ENCODE data around the gene ISYNA1.

Gene ISYNA1

DNA sequence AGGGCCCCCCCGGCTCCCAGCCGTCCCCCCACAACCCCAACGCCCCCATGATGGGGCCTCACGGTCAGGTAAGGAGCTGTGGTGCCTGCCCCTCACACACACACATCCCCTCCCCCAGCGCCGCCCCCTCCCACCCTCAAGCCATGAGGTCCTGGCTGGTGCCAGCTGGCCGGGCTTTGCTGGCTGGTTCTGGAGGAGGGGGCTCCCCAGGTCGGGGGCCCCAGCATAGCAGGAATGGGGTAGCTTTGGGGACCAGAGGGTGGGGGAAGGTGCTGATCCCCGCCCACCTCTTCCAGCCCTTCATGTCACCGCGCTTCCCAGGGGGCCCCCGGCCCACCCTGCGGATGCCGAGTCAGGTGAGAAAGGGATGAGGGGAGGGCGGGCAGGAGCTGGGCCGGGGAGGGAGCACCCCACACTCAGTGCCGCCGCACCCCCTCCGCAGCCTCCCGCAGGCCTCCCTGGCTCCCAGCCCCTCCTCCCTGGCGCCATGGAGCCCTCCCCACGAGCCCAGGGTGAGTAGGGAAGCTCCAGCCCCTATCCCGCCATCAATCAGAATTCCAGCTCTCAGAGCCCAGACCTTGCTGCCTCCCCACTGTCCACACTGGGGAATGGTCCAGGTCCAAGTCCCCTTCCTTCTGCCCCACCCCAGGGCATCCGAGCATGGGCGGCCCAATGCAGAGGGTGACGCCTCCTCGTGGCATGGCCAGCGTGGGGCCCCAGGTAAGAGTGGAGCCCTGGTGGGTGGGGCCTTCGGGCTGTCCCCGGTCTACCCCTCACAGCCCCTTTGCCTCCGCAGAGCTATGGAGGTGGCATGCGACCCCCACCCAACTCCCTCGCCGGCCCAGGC is 6.4 kb downstream of the ISYNA1 start:
- DNase-seq (ENCODE audit: low spot score) = no peak

DNA sequence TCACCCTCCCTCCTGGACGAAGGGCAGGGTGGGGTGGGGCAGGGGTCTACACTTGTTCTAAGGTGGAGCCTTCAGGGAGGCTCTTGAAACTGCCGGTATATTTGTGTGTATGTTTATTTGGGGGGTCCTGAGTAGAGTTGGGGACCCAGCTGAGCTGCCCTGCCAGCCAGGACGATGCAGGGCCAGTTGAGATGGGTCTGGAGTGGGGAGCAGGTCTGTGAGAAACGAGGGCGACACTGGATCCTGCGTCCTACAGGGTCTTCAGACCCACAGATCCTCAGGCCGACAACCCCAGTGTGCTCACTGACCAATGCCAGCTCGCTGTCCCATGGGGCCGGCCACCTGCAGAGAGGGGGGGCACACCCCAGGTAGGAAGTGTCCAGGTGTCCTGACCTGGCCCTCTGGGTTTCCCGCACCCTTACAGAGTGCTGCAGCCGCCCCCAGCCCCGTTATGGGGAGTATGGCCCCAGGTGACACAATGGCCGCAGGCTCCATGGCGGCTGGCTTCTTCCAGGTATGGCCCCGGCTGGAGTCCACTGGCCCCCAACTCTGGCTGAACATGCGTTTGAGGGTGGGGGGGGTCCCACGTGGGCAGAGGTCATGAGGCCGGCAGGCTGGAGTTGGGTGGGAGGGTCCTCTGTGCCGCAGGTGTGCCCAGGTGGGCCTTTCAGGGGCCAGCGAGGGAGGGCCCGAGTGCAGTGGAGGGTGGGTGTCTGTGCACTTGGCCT is 7.4 kb downstream of the ISYNA1 start:
- DNase-seq (ENCODE audit: low spot score) = no peak

DNA sequence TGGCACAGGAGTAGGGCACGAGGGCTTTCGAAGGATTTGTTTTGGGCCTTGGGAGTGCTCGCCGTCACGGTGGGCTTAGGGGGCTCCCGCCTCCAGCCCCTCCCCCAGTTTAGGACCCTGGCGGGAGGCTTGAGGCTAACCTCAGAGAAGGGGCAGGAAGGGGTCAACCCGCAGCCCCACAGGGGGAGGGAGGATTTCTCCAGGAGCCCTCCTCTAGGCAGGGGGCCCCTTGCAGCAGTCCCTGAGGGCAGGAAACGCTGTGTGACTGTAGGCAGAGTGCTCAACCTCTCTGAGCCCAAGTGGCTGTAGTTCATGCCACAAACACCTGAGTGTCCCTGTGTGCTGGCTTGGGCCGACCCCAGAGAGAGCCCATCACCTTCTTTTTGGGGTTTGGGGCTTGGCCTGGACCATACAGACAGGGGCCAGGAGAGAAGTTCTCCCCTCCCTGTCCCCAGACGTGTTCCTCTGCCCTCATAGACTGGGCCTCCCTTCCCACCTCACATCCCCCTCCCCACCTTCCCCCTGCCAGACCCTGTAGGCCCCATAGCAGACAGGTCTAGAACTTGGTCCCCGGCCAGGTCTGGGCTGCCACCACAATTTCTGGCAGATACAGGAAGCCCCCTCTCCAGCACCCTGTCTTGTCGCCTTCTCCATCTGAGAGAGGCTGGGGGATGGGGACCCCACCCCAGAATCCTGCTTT is 8.1 kb downstream of the ISYNA1 start:
- DNase-seq (ENCODE audit: low spot score) = no peak

DNA sequence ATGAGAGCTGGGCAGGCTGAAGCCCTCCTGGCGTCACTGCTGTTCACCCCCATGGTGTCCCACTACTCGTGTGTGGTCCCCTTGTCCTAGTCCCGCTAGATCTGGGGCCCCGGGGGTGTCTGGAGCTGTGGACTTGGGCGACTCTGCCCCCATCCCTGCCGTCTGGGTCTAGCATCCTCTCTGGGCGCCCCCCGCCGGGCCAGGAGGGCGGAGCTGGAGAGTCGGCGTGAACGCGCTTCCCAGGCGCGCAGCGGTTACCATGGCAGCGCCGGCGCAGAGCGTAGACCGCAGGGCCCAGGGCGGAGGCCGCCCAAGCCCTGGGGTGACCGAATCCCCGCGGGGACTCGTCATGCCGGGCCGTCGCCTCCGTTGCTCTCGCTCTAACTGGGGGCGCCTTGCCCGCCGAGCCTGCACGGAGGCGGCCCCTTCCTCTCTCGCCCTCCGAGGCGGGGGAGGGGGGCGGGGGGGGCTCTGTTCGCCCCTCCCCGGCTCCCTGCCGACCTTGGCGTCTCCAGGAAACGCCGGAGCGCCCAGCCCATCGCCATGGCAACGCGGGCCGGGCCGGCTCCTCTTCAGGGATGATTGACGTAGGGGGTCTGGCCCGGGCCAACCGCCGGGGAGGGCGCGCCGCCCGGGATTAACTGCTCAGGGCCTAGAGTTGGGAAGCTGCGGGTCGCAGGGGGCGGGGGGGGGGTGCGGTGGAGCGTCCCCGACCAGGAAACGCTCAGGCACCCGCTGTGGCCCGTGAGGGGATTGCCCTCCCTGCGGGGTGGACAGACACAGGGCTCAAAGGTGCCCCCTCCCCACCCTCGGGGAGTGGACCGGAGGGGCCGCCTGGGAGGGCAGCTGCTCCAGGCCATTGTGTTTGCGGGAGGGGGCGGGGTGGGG is 8.9 kb downstream of the ISYNA1 start:
- peak; percentile 79 for DNase-seq (ENCODE audit: low spot score)

DNA sequence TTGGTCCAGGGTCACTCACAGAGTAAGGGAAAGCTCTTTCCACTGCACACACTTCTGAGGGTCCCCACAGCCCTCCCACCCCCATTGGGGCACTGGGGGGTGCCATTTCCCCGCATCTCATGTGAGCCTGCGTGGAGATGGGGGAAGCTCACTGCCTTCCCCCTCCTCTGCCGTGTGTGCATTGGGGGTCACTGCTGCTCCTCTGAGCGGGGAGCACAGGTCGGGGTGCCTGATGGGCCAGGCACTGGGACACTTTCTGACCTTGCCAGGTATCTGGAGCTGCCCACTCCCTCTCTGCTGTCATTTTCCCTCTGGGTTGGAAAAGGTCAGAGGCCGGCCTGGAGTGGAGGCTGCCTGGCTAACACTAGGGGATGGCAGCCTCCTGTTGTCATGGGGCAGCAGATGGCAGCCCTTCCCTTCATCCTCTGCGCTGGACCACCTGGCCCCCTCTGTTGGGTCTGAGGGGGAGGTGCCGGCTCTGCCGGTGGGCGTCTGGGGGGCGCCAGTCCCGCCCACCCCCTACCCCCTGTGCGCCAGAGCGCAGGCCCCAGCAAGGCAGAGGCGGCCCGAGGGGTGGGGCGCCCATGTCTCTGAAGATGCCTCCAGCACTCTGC is 9.7 kb downstream of the ISYNA1 start:
- no peak for DNase-seq (ENCODE audit: low spot score)

DNA sequence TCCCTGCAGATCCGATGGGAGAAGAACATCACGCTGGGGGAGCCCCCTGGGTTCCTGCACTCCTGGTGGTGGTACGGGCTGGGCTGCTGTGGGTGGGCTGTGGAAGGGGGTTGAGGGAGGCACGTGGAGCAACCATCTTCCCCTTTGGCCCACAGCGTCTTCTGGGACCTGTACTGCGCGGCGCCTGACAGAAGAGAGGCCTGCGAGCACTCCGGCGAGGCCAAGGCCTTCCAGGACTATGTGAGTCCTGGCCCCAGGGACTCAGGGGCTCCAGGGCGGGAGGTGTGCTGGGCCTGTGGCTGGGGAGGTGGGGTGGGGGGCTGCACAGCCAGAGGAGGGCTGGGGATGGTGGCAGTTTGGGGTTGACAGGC is 10.2 kb downstream of the ISYNA1 start:
- DNase-seq (ENCODE audit: low spot score) = no peak

DNA sequence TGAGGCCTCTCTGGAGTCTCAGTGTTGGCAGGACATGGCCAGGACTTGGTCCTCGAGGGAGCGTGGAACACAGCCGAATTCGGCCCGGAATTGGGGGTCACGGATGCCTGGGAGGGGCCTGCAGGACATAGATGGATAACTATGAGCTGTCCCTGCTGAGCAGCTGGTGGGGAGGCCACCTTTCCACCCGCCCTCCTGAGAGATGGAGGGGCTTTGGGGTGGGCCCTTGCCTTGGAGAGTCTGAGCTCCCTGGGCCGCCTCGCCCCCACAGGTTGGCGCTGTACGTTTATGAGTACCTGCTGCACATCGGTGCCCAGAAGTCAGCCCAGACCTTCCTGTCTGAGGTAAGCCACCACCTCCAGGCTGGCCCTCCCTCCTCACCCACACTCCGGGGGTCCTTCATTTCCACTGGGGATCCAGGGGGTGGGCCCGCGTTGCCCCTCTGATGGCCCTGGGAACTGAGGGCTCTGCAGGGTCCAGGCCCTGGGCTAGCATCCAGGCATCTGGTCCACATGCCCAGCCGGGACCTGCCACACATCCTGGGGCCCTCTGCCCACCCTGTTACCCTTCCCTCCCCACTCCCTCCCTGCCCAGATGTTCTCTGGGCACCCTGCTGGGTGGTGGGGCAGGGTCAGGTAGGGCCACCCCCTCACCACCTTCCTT is 10.7 kb downstream of the ISYNA1 start:
- no peak for DNase-seq (ENCODE audit: low spot score)

DNA sequence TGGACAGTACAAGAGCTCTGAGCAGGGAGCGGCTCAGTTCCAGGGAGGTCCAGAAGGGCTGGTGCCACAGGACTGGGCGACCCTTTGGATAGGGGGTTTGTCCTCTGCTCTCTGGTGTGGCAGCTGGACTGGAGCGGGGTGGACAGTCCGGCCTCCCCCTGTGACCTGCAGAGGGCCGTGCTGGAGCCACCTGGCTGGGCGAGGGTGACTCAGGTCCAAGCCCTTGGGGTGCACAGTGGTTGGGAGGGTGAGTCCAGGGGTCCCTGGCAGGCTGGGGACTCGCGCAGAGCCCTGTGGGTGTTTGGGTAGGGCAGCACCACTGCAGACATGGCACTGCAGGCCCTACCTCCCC is 11.5 kb downstream of the ISYNA1 start:
- DNase-seq (ENCODE audit: low spot score) = no peak

DNA sequence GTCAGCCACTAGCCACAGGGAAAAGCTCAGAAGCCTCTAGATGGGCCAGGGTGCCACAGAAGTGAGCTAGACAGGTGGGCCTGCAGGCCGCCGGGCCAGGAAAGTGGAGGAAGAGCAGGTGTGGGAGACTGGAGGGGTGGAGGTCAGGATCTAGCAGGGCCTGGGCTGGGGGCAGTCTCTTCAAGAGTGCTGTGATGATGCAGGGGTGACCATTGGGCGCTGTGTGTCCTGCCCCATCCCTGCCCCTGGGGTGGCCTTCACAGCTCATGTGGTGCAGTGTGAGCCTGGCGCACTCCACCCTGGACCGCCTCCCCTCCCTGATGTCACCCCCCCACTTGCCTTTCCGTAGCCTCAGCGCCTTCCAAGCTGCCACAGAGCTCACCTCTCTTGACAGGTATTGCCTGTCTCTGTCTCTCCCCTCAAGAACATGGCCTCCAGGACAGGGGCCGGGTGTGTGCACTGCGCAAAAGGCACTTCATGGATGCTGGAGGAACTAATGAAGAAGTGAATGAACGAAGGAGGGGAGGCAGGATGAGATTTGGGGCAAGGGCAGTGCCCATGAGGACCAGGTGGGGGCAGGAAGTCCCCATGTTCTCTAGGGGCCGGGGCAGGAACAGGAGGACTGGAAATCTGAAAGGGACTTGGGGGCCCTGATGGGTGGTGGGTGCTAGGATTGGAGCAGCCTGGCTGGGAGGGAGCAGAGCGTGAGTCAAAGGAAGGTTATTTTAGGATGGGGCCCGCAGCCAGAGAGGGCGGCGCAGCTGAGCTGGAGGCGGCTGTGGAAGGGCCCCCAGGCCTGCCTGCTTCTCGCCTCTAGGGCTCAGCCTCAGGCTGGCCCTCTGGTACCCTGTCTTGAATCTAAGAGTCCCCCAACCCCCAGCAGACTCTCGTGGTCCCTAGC is 12.2 kb downstream of the ISYNA1 start:
- no peak for DNase-seq (ENCODE audit: low spot score)

DNA sequence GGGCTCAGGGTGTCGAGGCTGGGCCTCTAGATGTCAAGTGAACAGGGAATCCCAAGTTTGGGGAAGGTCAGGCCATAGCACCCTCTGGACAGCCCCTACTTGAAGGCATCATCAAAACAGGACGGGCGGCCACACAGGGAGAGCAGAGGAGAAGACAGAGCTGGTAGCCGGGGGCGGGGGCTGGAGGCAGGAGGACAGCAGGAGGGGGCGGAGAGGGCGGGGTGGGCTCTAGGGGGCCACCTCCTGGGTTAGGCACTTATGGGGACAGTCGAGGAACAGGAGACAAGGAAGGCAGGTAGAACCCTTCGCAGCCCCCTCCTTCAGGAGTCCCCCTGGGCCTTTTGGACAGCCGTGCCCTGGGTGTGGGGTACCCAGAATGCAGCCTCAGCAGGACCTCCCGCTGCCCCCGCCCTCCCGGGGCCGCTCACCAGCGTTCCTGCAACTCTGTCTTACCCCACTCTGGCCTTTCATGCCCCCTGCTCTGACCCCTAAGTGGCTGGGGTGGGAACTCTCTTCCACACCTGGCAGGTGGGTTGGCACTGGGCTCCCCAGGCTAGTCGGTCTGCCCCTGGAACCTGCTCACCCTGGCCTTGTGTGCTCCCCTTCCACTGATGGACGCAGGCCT is 12.9 kb downstream of the ISYNA1 start:
- no peak for DNase-seq (ENCODE audit: low spot score)

DNA sequence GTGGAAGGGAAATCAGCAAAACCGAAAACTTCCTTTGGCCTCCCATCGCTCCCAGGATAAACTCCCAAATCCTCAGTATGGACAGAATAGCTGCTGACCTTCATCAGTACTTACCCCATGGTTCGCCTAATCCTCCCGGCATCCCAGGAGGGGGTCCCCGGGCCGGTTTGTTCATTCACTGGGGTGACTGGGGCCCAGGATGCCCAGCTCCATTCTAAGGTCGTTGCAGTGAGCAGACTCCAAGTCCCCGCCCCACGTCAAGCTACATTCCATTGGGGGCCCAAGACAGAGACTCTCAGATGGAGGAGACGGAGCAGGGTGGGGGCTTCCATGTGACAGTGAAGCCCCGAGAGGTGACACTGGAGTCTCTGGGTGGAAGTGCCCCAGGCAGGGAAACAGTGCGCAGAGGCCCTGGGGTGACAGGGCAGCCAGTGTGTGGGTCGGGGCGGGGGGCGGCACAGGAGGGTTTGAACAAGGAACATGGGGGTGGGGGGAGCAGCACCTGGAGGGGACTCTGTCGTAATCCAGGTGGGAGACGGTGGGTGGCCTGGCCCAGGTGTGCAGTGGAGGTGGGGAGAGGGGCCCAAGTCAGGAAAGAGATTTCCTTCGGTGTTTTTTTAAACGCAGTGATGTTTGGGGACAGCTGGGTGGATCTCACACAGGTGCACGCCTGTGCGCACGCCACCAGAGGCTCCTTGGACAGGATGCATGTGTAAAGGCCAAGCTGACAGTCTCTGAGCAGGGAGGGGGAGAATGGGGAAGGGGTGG is 13.6 kb downstream of the ISYNA1 start:
- DNase-seq (ENCODE audit: low spot score) = no peak

DNA sequence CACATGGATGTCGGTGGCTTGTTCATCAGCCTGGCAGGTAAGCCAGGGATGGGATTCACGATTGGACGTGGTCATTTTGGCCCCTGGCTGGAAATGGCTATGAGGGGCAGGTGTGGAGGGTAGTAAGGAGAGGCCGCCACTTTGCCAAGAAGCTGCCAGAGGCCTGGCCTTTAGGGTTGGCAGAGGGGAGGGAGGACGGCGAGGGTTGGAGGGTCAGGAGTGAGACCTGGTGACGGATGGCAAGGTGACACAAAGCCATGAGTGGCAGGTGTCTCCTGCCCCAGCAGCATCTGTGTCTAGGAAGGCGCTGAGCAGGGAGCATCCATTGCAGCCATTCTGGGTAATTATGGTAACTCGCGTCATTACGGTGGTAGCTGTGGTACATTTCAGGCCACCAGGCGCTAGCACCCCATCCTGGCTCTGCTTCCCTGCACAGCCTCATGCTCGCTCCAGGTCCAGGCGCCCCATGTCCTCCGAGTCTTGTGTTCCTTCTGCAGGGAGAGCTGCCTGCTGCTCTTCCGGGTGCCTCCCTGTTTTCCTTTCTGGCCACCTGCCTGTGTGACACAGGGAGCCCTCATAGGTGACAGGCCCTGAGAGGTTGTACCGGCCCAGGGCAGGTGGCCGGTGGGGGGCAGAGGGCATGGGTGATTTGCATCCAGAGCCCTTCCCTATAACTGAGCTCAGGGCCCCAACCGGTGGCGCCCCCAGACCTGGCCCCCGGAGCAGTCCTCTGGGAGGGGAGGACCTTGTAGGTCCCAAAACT is 14.5 kb downstream of the ISYNA1 start:
- DNase-seq (ENCODE audit: low spot score) = no peak

DNA sequence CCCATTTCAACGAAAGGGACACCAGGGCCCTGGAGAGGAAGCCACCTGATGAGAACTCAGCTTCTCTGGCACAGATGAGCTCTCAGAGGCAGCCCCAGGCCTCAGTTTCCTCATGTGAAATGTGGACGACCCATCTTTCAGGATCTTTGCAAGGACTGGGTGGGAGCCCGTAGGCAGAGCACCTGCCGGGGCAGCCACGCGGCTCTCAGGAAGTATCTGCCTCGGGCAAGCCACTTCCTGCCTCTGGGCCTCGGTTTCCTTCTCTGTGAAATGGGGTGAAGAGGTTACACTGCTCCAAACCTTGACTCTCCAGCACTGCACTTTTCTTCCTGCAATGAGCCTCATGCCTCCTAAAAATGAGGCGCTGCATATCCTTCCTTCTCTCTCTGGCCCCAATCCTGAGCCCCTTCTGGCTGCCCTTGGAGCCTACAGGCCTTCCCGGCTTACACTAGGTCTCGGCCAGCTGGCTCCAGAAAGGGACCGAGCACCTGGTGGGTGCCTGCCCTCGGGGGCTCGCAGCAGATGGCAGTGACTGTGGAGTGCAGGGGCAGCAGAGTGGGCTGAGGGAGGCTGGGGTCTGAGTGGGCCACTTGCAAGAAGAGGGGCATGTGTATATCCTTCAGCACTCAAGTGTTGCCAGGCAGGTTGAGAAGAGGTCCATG is 15.3 kb downstream of the ISYNA1 start:
- DNase-seq (ENCODE audit: low spot score) = no peak

DNA sequence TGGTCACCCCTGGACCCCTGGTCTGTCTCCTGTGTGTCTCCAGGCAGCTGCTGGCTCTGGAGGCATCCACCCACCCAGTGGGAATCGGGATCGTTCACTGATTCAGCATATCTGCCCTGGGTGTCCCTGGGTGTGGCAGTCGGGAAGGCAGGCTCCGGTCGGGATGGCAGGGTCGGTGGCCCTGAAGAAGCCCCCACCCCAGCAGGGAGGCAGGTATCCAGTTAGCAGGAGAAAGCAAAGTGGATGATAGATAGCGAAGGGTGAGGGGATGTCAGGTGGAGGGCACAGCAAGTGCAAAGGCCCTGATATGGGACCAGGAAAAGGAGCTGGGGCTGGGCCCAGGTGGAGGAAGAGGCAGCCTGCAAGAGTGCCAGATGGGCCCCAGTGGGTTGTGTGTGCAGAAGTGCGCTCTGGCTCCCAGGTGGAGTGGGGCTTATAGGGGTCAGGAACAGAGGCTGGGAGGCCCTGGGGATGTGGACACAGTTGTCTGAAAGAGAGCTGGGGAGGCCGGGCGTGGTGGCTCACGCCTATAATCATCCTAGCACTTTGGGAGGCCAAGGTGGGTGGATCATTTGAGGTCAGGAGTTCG is 16.5 kb downstream of the ISYNA1 start:
- no peak for DNase-seq (ENCODE audit: low spot score)

DNA sequence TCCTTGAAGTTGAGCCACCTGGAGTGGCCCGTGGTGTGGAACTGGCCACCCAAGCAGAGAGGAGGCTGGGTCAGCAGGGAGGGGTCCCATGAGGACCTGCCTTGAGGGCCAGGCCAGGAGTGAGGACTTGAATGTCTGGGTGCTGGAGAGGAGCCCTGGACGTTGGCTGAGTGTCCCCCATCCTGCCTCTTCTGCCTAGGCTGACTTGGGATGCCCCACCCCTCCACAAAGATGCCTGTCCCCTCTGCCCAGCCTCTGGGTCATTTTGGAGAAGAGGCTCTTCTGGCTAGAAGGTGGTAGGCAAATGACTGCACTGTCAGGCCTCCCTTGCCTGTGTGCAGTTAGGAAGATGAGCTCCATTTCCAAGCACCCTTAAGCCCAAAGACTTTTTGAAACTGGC is 17.0 kb downstream of the ISYNA1 start:
- no peak for DNase-seq (ENCODE audit: low spot score)

DNA sequence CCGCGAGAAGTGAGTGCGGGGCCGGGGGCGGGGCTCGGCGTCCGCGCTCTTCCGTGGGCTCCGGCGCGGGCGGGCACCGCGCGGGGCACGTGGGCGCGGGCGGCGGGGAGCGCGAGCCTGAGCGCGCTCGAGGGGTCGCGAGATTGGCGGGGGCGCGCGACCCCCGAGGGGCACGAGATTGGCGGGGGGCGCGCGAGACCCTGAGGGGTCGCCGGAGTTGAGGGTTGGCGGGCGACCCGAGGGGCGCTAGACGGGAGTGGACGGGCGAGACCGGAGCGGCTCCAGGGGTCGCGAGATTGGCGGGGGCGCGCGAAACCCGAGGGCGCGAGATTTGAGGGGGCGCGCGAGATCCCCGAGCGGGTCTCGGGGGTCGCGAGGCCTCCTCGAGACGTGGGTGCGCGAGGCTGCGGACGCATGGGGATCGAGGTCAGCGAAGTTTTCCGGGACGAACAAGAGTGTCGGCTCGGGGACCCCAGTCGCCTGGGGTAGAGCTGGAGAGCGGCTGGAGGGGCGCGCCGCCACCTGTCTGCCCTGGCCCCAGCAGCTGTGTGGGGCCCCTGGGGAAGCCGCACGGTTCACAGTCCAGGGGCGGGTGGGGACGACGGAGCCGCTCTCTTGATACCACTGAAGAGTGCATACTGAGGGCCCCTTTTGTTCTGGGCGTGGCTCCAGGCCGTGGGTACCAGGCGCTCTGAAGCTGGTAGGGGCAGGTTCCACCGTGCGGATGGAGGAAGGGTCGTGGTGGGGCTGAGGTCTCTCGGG is 18.1 kb downstream of the ISYNA1 start:
- no peak for DNase-seq (ENCODE audit: low spot score)

All from kidney capillary endothelial cell (primary cell).